GM21717 (cell line): Measurements from ENCODE around the gene ACTL6B.
"Not testable (repeated sequence)": the region's sequence is repeated elsewhere in the genome, so short reads cannot be mapped to it uniquely, and the experiment has no call there.

Source experiments
- ATAC-seq: cut with Tn5 transposase; IDR thresholded peaks from one replicate; pipeline ENCODE4 v1.9.1; 2021; ENCODE audit warnings: mild to moderate bottlenecking, moderate library complexity; ENCODE audit not compliant: unreplicated experiment

The ACTL6B gene

GRCh38 chr7:100671353-100672327, 15.4 kb upstream of the ACTL6B start:
- no peak for ATAC-seq

- ATAC-seq: no peak
Measured at GRCh38 chr7:100670074-100670473, 13.8 kb upstream of the ACTL6B start.

GRCh38 chr7:100669106-100669505, 12.9 kb upstream of the ACTL6B start:
- not testable (repeated sequence) for ATAC-seq

- ATAC-seq: no peak
Measured at GRCh38 chr7:100668069-100668449, 11.8 kb upstream of the ACTL6B start.

DNA sequence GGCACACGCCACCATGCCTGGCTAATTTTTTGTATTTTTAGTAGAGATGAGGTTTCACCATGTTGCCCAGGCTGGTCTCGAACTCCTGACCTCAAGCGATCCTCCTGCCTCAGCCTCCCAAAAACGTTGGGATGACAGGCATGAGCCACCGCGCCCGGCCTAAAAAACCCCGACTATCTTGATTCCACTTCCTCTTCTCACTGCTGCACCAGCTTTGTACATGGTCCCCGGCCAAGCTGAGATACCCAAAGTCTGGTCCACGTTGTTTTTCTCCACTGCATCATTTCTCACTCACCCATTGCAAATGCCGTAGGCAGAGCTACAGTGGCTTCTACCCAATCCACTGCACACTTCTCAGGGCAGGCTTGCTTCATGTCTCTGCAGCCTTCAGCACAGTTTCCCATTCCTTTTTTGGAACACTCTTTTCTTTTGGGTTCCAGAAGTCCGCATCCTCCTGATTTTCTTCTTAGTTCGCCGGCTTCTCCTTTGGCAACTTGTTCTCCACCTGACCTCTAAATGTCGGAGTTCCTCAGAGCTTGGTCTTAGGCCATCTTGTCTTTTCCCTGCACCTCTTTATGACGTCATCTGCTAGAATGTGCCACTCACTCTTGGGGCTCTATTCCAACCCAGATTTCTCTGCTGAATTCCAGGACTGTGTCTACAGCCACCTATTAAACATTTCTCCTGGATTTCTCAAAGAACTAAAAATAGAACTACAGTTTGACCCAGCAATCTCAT, 11.3 kb upstream of the ACTL6B start:
- no peak for ATAC-seq

DNA sequence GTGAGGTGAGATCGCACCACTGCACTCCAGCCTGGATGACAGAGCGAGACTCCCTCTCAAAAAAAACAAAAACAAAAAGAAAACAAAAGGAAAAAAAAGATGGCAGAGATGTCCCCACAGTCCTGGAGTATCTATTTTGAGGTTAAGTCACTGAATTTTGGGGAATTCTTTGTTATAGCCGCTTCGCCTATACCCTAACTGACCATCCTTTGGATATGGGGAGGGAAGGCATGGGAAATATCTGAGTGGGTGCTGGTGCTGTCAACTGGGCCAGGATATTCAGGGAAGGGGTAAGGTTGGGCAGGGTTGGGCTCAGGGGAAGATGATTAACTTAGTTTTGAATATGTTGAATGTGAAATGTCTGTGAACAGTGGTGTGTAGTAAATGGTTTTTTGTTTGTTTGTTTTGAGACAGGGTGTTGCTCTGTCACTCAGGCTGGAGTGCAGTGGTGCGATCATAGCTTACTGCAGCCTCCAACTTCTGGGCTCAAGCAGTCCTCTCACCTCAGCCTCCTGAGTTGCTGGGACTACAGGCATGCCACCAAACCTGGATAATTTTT, 9.0 kb upstream of the ACTL6B start:
- no peak for ATAC-seq

GRCh38 chr7:100662194-100662776, 6.0 kb upstream of the ACTL6B start:
- ATAC-seq: not testable (repeated sequence)

GRCh38 chr7:100654908-100655831, 1.1 kb downstream of the ACTL6B start:
- ATAC-seq: no peak

GRCh38 chr7:100649826-100650565, 6.3 kb downstream of the ACTL6B start:
- ATAC-seq: no peak

DNA sequence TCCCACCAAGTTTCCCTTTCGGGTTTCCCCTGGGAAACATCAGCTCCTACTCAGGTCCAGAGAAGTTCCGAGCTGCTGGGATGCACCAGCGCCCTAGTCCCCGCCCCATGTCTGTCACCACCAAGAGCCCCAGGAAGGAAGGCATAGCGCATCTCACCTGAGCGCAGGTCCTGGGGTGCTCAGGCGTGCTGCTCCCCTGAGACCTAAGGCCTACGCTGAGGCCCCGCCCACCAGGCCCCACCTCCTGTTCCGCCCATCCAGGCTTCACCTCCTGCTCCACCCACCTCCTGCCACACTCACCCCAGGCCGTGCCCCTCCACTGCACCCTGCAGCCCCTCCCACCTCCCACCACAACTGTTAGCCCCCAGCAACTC, 13.7 kb downstream of the ACTL6B start:
- no peak for ATAC-seq

DNA sequence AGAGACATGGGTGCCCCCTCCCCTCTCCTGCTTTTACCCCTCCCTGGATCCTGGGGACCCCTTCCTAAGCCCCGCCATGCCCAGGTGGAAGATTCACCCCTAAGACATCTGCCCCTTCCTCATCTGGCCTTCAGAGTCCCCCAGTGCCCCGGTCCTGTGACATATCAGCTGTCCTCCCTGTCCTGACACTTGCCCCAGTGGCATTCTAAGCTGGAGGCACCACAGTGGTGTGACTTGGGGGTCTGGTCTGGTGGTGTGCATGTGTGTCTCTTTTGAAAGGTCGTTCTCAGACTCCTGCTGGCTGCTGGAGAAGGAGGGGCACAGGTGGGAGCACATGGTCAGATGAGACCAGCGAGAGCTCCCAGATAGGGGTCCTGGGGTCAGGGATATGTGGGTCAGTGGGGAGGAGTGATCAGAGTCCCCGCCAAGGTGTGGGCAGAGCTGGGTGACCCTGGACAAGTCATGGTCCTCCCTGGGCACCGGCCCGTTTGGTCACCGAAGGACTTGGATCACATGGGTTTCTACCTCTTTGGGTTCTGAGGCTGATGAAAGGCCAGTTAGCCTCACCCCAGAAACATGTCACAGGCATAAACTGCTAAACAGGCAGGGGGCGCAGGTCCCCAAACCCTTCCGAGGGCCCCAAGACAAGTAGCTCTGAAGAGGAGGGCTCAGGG, 14.3 kb downstream of the ACTL6B start:
- no peak for ATAC-seq

- no peak for ATAC-seq
Measured at GRCh38 chr7:100641463-100641859, 14.8 kb downstream of the ACTL6B start, which contains the start of gene TFR2. TFR2 (minus strand) TSS chr7:100641552; CDS start chr7:100641509, 43 bp downstream.

DNA sequence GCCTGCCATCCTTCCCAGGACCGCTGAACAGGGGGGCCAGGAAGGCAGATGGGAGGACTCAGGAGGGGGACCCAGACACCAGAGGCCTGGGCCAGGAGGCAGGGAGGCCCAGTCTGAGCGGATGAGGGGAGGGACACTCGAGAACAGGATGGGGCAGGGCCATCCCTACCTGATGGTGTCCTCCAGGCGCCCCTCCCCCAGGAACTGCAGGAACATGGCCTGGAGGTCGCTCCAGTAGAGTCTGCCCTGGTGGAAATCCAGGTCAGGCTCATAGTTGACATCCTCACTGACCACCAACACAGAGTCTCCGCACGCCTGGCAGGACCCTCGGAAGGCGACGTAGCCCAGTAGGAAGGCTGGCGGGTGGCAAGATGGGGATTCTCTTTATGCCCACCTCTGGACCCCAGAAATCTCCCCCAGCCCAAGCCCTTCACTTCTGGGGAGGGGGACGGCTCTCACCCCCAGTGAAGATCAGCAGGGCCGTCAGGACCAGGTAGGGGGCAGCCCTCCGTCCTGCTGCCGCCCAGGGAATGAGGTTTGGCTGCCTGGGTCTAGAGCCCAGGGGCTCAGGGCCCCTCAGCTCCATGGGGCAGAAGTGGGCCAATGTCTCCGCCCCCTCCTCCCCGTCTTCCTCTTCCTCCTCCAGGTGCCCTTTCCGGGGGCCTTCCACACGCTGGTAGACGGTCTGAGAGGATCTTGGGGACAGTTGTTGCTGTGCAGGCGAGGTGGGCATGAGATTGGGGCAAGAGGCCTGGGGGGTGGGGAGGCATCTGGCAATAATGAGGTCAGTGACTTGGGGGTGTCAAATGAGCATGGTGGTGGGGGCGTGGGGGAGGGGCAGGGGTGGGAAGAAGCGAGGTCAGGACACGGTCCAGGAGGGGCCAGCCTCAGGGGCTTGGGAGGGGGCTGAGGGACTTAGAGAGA, 15.5 kb downstream of the ACTL6B start:
- no peak for ATAC-seq

- ATAC-seq: no peak
Measured at GRCh38 chr7:100639995-100640516, 16.2 kb downstream of the ACTL6B start.

- no peak for ATAC-seq
Measured at GRCh38 chr7:100632951-100633717, 23.1 kb downstream of the ACTL6B start.

DNA sequence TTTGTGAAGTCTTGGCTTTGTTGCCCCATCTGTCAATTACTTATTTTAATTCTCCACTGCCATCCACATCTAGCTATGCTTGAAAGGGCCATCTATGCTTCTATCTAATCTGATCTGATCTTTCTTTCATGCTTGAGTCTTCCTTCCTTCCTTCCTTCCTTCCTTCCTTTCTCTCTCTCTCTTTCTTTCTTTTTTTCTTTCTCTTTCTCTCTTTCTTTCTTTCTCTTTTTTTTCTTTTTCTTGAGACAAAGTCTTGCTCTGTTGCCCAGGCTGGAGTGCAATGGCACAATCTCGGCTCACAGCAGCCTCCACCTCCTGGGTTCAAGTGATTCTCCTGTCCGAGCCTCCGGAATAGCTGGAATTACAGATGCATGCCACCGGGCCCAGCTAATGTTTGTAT, 26.2 kb downstream of the ACTL6B start:
- ATAC-seq: no peak
